ENCODE measurements around the gene ZDHHC4. TPM values are rescaled to one million over a fixed set of nuclear protein-coding genes. Genes with fewer than 3 reads are reported as not detected.

ZDHHC4 gene
- total RNA-seq, 6 experiments from 2014 or later, result 27.9 to 48.5 (median 36.9) TPM

DNA sequence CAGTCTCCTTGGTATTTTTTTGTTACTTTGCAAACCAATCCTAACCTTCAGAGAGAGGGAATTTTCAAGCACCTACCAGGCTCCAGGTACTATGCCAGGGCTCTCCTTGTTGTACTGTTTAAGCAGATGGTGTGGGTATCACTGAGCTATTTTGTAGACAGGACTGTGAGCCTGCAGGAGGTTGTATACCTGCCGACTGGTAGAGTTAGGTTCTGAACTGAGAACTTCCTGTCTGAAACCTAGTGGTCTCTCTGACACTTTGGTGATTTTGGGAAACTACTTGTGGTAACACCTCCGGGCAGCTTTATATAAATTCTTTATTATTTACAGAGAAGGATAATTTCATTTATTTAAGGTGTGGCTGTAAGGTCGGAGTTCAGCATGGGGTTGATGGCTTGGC, 42.7 kb downstream of the ZDHHC4 start:
- Histone ChIP-seq H3K9me3 (no peaks in the 10 kb centered on the region), H3K4me1 (no peaks in the 10 kb centered on the region), H3K27ac (no peak overlapping the region), H3K4me3 (no peak overlapping the region), H3K36me3 (no peaks in the 10 kb centered on the region), H3K27me3 (peaks cover 0 to 2% of the 10 kb centered on the region in 2 donors)
- ATAC-seq (no peak), DNase-seq (no peak)
- TF ChIP-seq POLR2A (IDR thresholded peaks at IDR 0.05), result no peak
- TF ChIP-seq, protein P1, sequence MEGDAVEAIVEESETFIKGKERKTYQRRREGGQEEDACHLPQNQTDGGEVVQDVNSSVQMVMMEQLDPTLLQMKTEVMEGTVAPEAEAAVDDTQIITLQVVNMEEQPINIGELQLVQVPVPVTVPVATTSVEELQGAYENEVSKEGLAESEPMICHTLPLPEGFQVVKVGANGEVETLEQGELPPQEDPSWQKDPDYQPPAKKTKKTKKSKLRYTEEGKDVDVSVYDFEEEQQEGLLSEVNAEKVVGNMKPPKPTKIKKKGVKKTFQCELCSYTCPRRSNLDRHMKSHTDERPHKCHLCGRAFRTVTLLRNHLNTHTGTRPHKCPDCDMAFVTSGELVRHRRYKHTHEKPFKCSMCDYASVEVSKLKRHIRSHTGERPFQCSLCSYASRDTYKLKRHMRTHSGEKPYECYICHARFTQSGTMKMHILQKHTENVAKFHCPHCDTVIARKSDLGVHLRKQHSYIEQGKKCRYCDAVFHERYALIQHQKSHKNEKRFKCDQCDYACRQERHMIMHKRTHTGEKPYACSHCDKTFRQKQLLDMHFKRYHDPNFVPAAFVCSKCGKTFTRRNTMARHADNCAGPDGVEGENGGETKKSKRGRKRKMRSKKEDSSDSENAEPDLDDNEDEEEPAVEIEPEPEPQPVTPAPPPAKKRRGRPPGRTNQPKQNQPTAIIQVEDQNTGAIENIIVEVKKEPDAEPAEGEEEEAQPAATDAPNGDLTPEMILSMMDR (IDR thresholded peaks at IDR 0.05), result no peak
- WGBS (ENCODE audit: insufficient coverage, low coverage, low lambda C conversion rate, missing lambda C conversion rate), result 44% methylated on average over 3 of the region's 3 CpGs
- intact Hi-C loops (cut with DNase I), result no loop called here

DNA sequence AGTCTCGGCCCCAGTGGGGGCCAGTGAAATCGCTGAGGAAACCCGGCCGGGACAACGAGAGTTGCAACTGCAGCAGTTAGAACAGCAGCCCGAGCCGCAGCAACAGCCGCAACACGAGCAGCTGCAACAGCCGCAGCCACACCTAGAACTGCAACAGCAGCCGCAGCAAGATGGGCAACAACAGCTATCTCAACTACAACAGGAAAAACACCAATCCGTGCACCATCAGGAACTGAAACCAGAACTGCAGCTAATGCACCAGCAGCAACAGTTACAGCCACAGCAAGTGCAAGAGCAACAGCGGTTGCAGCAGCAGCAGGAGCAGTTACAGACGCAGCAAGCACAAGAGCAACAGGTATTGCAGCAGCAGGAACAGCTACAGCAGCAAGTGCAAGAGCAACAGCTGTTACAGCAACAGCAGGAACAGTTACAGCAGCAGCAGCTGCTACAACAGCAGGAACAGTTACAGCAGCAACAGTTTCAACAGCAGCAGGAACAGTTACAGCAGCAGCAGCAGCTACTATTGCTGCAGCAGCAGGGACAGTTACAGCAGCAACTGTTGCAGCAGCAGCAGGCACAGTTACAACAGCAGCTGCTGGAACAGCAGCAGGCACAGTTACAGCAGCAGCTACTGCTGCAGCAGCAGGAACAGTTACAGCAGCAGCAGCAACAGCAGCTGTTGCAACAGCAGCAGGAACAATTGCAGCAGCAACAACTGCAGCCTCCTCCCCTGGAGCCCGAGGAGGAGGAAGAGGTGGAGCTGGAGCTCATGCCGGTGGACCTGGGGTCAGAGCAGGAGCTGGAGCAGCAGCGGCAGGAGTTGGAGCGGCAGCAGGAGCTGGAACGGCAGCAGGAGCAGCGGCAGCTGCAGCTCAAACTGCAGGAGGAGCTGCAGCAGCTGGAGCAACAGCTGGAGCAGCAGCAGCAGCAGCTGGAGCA, 44.2 kb downstream of the ZDHHC4 start:
- no peak overlapping the region for H3K4me3 ChIP-seq
- H3K36me3 ChIP-seq, result no peaks in the 10 kb centered on the region
- H3K9me3 ChIP-seq, result no peaks in the 10 kb centered on the region
- no peak for ATAC-seq
- intact Hi-C loops (cut with DNase I), result no loop called here
- 90% methylated on average over 2 of the region's 20 CpGs for WGBS (ENCODE audit: insufficient coverage, low coverage, low lambda C conversion rate, missing lambda C conversion rate)
- no peaks in the 10 kb centered on the region for H3K4me1 ChIP-seq
- H3K27me3 ChIP-seq, result no peaks in the 10 kb centered on the region
- TF ChIP-seq, protein P1 (IDR thresholded peaks at IDR 0.05), result no peak
- TF ChIP-seq POLR2A (IDR thresholded peaks at IDR 0.05), result no peak
- H3K27ac ChIP-seq, result no peak overlapping the region
- no peak for DNase-seq

DNA sequence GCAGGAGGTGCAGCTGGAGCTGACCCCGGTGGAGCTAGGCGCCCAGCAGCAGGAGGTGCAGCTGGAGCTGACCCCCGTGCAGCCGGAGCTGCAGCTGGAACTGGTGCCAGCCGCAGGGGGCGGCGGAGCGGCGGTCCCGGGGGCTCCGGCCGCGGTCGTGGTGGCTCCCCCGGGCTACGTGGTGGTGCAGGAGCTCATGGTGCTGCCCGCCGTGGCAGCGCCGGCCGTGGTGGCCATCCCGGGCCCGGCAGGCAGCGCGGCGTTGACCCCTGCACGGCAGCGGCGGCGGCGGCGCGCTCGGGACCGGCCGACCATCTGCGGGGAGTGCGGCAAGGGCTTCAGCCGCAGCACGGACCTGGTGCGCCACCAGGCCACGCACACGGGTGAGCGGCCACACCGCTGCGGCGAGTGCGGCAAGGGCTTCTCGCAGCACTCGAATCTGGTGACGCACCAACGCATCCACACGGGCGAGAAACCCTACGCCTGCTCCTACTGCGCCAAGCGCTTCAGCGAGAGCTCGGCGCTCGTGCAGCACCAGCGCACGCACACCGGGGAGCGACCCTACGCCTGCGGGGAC, 45.0 kb downstream of the ZDHHC4 start:
- Histone ChIP-seq H3K4me1 (no peaks in the 10 kb centered on the region), H3K27me3 (no peaks in the 10 kb centered on the region), H3K9me3 (no peaks in the 10 kb centered on the region), H3K4me3 (no peak overlapping the region), H3K27ac (no peak overlapping the region), H3K36me3 (no peaks in the 10 kb centered on the region)
- no CpG with 5 or more reads among the region's 67 CpGs for WGBS (ENCODE audit: insufficient coverage, low coverage, low lambda C conversion rate, missing lambda C conversion rate)
- no peak for ATAC-seq
- intact Hi-C loops (cut with DNase I), result no loop called here
- no peak for DNase-seq
- TF ChIP-seq, protein P1 (IDR thresholded peaks at IDR 0.05), result no peak
- no peak for TF ChIP-seq POLR2A (IDR thresholded peaks at IDR 0.05)

DNA sequence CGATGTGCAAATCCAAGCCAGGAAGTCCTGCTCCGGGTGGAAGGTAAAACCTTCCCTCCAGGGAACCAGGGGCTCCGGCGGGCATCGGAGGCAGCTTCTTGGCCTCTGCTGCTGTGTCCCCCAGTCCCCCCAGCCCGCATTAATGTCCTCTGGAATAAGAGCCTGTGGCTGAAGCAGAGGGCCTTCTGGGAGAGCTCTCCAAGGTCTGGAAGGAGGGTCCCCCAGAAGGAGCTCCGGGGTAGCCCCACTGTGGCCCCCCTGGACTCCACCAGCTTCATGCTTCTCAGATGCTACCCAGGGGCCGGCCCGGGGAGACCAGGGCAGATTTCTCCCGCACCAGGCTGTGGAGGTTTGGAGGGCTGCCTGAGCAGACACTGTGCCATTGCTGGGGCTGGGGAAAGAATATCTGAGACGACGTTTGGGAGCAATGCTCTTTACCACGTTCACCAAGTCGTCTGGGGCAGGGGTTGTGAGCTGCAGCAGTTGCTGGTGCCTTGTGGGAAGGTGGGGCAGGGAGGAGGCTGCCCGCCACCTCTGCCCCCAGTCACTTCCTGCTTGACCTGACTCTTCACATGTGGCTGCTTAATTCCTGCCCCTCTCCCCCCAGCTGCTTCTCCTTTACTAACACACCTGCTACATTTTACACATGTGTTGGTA, 46.5 kb downstream of the ZDHHC4 start:
- H3K4me1 ChIP-seq, result no peaks in the 10 kb centered on the region
- no peak overlapping the region for H3K27ac ChIP-seq
- no peak overlapping the region for H3K4me3 ChIP-seq
- no peaks in the 10 kb centered on the region for H3K27me3 ChIP-seq
- intact Hi-C loops (cut with DNase I), result no loop called here
- WGBS (ENCODE audit: insufficient coverage, low coverage, low lambda C conversion rate, missing lambda C conversion rate), result 63% methylated on average over 1 of the region's 15 CpGs
- H3K9me3 ChIP-seq, result no peaks in the 10 kb centered on the region
- ATAC-seq (peak in 3 of 4 donors; percentile 26 to 34 (median 28)), DNase-seq (no peak)
- H3K36me3 ChIP-seq, result no peaks in the 10 kb centered on the region
- TF ChIP-seq POLR2A (IDR thresholded peaks at IDR 0.05), result no peak
- TF ChIP-seq, protein P1 (IDR thresholded peaks at IDR 0.05), result no peak
